ENCODE measurements around the gene DGKA.
"Not testable (repeated sequence)": the region's sequence is repeated elsewhere in the genome, so short reads cannot be mapped to it uniquely, and the experiment has no call there.

Gene DGKA

GRCh38 chr12:55972911-55973598 is 42.1 kb downstream of the DGKA start:
- ChIA-PET CTCF (interaction anchor here (1.0 to 2.7 kb wide), 10 partner anchors 11 to 235 kb away, joined by 3 to 26 read pairs (median 4); partner anchors contain the start of gene SUOX), POLR2A (interaction anchor here (0.6 to 2.2 kb wide), 17 partner anchors 10 to 1693 kb away, joined by 3 to 10 read pairs (median 5); partner anchors contain the start of genes CBX5, CD63, DNAJC14 and ORMDL2)
- no peak for DNase-seq (ENCODE audit: low read depth, low spot score)
- H3K4me3 ChIP-seq (ENCODE audit: low read depth, low read length), result peak overlapping the region; percentile 72
- no peak for TF ChIP-seq CTCF (IDR thresholded peaks at IDR 0.05; ENCODE audit: insufficient read depth, low read length, missing control alignments)

DNA sequence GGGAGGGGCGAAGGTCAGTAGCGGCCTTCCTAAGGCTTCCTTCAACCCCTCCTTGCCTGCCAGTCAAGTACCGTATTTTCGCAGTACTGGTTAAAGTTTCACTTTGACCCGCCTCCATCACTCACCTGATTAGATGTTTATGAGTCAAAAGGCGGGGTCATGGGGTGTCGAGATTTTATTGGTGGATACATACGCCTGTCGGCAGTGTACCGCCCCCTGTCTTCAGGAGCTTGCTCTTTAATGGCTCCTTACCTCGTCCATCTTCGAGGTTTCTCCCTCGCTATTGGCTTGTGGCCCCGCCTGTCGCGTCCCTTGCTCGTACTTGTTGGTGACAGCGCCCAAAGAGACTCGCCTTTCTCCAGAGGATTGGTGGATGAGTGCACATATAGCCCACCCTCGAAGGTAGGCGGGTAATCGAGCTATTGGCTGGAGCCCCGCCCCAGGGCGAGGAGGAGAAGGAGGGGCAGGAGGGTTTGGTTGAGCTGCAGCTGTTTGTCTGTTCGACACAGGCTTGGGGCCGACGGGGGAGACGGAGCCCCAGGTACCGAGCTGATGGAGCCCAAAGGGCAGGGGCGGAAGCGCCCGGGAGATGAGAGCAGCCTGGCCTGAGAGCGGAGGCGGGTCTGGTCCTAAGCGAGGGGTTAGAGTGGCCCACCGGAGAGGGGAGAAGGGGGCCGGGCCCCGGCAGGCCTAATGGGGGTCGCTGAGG is 42.8 kb downstream of the DGKA start, which contains the start of gene RAB5B:
TSS of gene RAB5B (plus strand) at position 480 of the 709 bp plus-strand sequence. CDS start 12,883 bp downstream, outside the sequence.
- TF ChIP-seq CTCF (IDR thresholded peaks at IDR 0.05; ENCODE audit: insufficient read depth, low read length, missing control alignments), result no peak
- peak within 1 kb of the TSS; percentile 97 for H3K4me3 ChIP-seq (ENCODE audit: low read depth, low read length)
- CTCF ChIA-PET, result interaction anchor here (1.0 to 2.7 kb wide), 13 partner anchors 10 to 258 kb away, joined by 3 to 26 read pairs (median 4); partner anchors contain the start of genes BLOC1S1, ORMDL2, SARNP and SUOX
- DNase-seq (ENCODE audit: low read depth, low spot score), result peak; percentile 100
- POLR2A ChIA-PET, result interaction anchor here (0.6 to 2.2 kb wide), 25 partner anchors 9 to 1694 kb away, joined by 3 to 10 read pairs (median 4); partner anchors contain the start of genes CBX5, CD63, DNAJC14 and ORMDL2

- ChIA-PET CTCF (interaction anchor here (1.0 to 2.7 kb wide), 13 partner anchors 9 to 258 kb away, joined by 3 to 26 read pairs (median 4); partner anchors contain the start of genes BLOC1S1, ORMDL2, SARNP and SUOX), POLR2A (interaction anchor here (0.6 to 2.2 kb wide), 19 partner anchors 8 to 1563 kb away, joined by 3 to 10 read pairs (median 4); partner anchors contain the start of genes CD63, DNAJC14, ORMDL2 and SARNP)
- H3K4me3 ChIP-seq (ENCODE audit: low read depth, low read length), result peak overlapping the region; percentile 97
- no peak for DNase-seq (ENCODE audit: low read depth, low spot score)
- no peak for TF ChIP-seq CTCF (IDR thresholded peaks at IDR 0.05; ENCODE audit: insufficient read depth, low read length, missing control alignments)
Observed at GRCh38 chr12:55974308-55974730, 43.4 kb downstream of the DGKA start.

DNA sequence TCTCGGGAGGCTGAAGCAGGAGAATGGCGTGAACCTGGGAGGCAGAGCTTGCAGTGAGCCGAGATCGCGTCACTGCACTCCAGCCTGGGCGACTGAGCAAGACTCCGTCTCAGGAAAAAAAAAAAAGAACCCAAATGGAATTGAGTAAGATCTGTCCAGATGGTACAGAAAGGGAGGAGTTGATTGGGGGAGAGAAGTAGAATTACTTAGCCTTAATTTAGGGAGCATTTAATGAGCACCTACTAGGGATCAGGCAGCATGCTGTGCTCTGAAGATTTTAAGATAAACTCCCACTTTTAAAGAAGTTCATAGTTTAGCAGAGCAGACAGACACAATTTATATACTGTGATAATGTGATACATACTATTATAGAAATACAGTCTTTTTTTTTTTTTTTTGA is 47.4 kb downstream of the DGKA start:
- no peak for TF ChIP-seq CTCF (IDR thresholded peaks at IDR 0.05; ENCODE audit: insufficient read depth, low read length, missing control alignments)
- no peak overlapping the region for H3K4me3 ChIP-seq (ENCODE audit: low read depth, low read length)
- ChIA-PET POLR2A (no interaction called here), CTCF (interaction anchor here (1.2 to 12.3 kb wide), 2 partner anchors 18 to 39 kb away, joined by 6 to 213 read pairs; partner anchors contain the start of gene SUOX)
- DNase-seq (ENCODE audit: low read depth, low spot score), result no peak

DNA sequence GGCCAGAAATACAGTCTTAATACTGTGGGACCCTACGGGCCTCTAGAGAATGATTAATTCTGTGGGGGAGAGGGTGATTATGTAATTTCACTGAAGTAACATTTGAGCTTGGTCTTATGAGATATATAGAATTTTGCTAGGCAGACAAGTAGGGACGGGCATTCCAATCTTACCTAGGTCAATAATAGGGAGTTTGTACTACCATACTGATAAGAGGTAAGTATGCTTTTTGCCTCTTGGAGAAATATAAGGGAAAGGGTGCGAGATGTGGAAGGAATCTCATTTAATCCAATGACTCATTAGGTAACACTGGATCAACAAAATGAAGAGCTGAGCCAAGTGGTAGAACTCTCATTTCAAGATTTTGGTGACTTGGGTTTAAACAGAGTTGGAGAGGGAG is 48.1 kb downstream of the DGKA start:
- no peak for TF ChIP-seq CTCF (IDR thresholded peaks at IDR 0.05; ENCODE audit: insufficient read depth, low read length, missing control alignments)
- DNase-seq (ENCODE audit: low read depth, low spot score), result no peak
- H3K4me3 ChIP-seq (ENCODE audit: low read depth, low read length), result no peak overlapping the region
- POLR2A ChIA-PET, result no interaction called here
- CTCF ChIA-PET, result interaction anchor here (1.2 to 12.3 kb wide), 2 partner anchors 17 to 39 kb away, joined by 6 to 213 read pairs; partner anchors contain the start of gene SUOX

DNA sequence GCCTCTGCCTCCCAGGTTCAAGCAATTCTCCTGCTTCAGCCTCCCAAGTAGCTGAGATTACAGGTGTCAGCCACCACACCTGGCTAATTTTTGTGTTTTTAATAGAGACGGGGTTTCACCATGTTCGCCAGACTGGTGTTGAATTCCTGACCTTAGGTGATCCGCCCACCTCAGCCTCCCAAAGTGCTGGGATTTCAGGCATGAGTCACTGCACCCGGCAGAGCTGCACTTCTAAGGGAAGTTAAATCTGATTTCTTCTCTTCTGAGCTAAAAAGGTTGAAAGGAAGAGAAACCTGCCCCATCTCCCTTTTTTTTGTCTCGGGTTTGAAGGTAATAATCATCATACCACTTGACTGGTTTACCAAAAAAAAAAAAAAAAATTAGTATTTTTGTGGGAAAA is 50.9 kb downstream of the DGKA start:
- not testable (repeated sequence) for DNase-seq (ENCODE audit: low read depth, low spot score); H3K4me3 ChIP-seq (ENCODE audit: low read depth, low read length)
- ChIA-PET POLR2A (interaction anchor here (0.8 to 1.8 kb wide), 2 partner anchors 8 to 10 kb away, joined by 3 to 10 read pairs; partner anchors contain the start of gene RAB5B), CTCF (interaction anchor here (0.7 to 12.3 kb wide), 5 partner anchors 8 to 244 kb away, joined by 3 to 213 read pairs (median 18); partner anchors contain the start of genes RAB5B and SUOX)
